ENCODE results near the gene SLC39A11.

SLC39A11 gene

GRCh38 chr17:73042809-73043685 is 49.4 kb downstream of the SLC39A11 start:
- no peak for DNase-seq (ENCODE audit: low spot score)

- no peak for DNase-seq (ENCODE audit: low spot score)
Measured at GRCh38 chr17:73042225-73042624, 50.3 kb downstream of the SLC39A11 start.

- no peak for DNase-seq (ENCODE audit: low spot score)
Measured at GRCh38 chr17:73039282-73039681, 53.2 kb downstream of the SLC39A11 start.

DNA sequence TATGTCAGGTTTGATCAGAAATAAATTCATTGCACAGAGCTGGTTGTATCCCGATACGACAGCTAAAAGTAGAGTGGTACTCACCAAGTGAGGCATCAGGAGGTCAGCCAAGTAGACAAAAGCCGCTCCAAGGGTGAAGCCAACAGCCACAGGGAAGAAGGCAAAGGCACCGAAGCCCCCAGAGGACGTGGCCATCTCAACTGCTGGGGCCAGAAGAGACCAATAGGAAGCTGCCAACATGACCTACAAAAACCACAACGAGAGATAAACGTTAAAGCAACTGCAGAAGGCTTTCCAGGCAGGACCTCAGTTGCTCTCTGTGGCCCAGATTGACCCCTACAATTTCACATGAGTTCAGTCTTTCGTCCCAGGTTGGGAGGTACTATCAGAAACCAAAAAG is 61.0 kb downstream of the SLC39A11 start:
- DNase-seq (ENCODE audit: low spot score) = no peak

DNA sequence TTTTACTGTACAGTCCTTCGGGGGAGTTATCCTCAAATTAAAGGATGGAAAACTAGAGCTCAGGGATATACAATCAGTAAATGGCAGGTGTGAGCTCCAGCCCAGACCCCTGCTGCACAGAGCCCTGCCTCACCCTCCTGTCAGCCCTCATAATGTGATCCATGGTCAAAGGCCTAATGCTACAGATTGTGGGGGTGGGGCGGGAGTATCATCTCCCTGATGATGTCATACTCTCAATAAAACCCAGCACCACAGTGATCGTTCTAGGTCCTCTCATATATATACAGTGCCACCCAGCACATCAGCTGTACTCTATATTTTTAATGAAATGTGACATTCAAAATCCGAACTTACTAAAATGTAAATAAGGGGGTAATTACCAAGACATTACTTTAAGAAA is 61.5 kb downstream of the SLC39A11 start:
- no peak for DNase-seq (ENCODE audit: low spot score)

GRCh38 chr17:73030501-73030921 is 62.0 kb downstream of the SLC39A11 start:
- DNase-seq (ENCODE audit: low spot score) = peak; percentile 76

DNA sequence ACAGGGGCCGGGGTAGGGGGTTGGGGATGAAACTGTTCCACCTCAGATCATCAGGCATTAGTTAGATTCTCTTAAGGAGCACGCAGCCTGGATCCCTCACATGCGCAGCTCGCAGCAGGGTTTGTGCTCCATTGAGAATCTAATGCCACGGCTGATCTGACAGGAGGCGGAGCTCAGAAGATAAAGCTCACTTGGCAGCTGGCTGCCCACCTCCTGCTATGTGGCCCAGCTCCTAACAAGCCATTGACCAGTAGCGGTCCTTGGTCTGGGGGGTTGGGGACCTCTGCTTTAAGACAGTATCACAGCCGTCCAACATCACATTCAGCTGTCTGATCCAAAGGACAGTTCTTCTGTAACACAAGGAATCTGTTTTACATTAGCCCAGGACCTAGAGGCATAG is 62.5 kb downstream of the SLC39A11 start:
- no peak for DNase-seq (ENCODE audit: low spot score)

- no peak for DNase-seq (ENCODE audit: low spot score)
Measured at GRCh38 chr17:73029021-73029420, 63.5 kb downstream of the SLC39A11 start.

GRCh38 chr17:73028299-73028755 is 64.2 kb downstream of the SLC39A11 start:
- peak; percentile 43 for DNase-seq (ENCODE audit: low spot score)

GRCh38 chr17:73027130-73027741 is 65.3 kb downstream of the SLC39A11 start:
- DNase-seq (ENCODE audit: low spot score) = no peak

- no peak for DNase-seq (ENCODE audit: low spot score)
Measured at GRCh38 chr17:73025041-73025560, 67.4 kb downstream of the SLC39A11 start.

DNA sequence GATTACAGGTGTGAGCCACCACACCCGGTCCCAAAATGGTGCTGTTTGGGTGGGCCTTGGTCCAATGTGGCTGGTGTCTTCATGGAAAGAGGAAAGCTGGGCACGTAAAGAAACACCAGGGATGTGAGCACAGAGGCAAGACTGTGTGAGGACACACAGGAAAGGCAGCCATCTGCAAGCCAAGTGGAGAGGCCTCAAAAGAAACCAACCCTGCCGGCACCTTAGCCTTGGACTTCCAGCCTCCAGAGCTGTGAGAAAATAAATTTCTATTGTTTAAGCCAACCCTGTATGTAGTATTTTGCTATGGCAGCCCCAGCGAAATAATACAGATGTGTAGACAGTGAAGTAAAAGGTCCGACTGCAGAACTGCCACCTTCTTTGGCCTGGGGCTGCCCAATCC is 68.7 kb downstream of the SLC39A11 start:
- DNase-seq (ENCODE audit: low spot score) = no peak

DNA sequence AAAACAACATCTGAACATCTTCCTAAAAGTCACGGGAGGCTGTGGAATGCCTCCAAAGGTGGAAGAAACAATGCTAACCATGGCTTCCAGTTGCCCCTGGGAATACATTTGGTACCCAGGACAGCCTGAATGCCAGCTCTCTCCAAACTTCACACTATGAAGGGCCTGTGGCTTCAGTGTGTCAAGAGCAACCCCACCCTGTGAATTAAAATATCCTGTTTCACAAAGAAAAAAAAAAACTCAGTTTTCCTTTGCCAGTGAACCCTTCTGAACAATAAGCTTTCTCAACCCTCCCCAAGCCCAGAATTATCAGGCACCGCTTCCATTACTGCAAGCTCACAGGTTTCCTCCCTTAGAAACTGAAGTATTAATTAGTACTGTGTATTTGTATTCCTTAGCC is 69.8 kb downstream of the SLC39A11 start:
- no peak for DNase-seq (ENCODE audit: low spot score)

DNA sequence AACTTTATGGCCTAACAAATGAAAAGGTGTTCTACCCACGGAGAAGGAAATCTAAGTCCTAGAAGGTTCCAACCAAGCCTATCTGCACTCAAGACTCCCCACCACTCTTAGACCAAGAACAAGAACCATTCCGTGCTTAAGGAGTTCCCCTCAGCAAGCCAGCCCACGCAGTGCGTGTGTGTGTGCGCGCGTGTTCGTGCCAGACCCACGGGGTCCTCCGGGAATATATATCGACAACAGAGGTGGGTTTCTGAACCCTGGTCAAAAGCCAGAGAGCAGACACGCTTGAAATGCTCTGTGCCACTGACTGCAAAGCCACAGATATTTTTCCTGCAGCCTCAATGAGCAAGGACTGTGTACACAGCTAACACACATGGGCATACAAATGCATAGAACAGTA is 70.7 kb downstream of the SLC39A11 start:
- DNase-seq (ENCODE audit: low spot score) = no peak

DNA sequence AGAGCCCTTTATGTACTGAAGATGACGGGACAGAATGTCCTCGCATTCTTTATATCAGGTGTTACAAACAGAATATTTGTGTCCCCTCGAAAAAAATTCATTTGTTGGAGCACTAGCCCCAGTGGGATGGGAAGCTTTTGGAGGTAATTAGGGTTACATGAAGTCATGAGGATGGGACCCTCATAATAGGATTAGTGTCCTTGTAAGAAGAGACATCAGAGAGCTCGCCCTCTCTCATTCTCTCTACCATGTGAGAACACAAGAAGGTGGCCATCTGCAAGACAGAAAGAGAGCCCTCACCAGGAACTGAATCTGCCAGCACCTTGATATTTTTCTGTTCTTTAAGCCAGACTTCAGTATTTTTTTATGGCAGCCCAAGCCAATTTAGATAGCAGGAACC is 72.4 kb downstream of the SLC39A11 start:
- no peak for DNase-seq (ENCODE audit: low spot score)

DNA sequence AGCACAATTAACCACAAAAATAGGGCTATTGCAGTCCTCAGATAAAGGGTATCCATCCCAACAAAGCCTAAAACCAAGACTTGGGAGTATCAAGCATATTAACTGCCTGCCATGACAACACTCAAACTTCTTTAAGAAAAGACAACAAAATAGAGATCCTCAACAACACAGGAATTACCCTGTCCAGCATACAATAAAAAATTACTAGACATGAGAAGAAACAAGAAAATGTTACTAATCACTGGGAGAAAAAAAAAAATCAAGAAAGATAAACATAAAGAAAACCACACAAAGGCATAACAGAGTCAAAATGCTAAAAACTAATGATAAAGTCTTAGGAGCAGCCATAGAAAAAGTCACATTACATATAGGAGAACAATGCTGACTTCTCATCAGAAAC is 73.9 kb downstream of the SLC39A11 start:
- DNase-seq (ENCODE audit: low spot score) = no peak

DNA sequence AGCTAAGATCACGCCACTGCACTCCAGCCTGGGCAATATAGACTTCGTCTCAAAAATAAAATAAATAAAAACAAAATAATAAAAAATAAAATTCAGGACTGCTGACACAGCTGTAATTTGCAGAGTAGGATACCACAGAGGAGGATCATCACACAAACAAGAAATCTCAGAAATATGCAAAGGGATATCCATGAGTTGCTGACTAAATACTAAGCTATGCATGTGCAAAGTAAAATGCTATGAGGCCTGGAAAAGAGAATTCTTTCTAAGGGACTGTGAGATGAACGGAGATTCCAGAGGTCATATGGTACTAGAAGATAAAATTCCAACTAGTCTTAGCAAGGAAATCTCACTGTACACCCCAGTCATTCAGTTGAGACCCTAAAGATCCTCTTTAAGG is 74.8 kb downstream of the SLC39A11 start:
- peak; percentile 71 for DNase-seq (ENCODE audit: low spot score)

- no peak for DNase-seq (ENCODE audit: low spot score)
Measured at GRCh38 chr17:73015722-73016276, 76.7 kb downstream of the SLC39A11 start.

DNA sequence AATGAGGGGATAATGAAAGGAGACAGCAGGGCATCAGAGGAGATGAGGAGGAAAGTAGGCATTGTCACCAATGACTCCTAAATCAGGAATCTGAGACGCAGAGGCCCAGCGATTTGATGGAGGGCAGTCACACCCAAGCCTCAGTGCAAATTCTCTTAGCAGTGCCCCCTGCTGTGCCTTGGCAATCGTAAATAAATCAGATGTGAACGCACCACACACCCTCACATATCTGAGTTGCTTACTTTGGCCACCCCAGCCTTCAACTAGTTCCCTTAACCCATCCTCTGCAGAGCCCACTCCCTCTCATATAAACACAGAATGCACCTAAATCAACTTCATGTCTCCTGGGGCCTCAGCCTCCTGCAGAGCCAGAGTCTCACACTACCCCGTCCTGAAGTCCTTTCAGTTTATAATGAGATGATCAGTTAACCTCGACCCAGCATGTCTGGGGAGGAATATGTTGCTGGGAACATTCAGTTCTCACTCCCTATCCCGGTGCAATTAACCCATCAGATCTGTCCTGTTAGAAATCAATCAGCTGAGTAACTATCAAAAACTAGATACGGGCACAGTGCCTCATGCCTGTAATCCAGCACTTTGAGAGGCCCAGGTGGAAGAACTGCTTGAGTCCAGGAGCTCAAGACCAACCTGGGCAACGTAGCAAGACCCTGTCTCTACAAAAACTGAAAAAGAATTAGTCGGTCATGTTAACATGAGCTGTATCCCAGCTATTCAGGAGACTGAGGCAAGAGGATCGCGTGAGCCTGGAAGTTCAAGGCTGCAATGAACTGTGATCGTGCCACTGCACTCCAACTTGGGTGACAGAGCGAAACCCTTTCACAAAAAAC is 78.4 kb downstream of the SLC39A11 start:
- peak; percentile 36 for DNase-seq (ENCODE audit: low spot score)

DNA sequence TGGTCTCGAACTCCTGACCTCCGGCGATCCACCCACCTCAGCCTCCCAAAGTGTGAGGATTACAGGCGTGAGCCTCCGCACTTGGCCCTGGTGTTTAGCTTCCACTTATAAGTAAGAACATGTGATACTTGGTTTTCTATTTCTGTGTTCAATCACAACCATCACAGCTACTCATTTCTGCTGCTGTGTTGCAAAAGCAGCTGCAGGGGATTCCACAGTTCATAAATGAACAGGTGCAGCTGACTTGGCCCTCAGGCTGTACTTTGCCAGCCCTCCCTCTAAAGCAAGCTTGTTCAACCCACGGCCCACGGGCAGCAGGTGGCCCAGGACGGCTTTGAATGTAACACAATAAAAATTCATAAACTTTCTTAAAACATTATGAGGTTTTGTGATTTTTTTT is 79.2 kb downstream of the SLC39A11 start:
- no peak for DNase-seq (ENCODE audit: low spot score)

- no peak for DNase-seq (ENCODE audit: low spot score)
Measured at GRCh38 chr17:73011016-73011486, 81.4 kb downstream of the SLC39A11 start.

GRCh38 chr17:73010414-73010813 is 82.1 kb downstream of the SLC39A11 start:
- no peak for DNase-seq (ENCODE audit: low spot score)
